GM21717 (cell line): ENCODE measurements around the gene EMC6.
"Not testable (repeated sequence)": the region's sequence is repeated elsewhere in the genome, so short reads cannot be mapped to it uniquely, and the experiment has no call there.

Experiments
- ATAC-seq: cut with Tn5 transposase; IDR thresholded peaks from one replicate; pipeline ENCODE4 v1.9.1; 2021; ENCODE audit warnings: mild to moderate bottlenecking, moderate library complexity; ENCODE audit not compliant: unreplicated experiment

The EMC6 gene

DNA sequence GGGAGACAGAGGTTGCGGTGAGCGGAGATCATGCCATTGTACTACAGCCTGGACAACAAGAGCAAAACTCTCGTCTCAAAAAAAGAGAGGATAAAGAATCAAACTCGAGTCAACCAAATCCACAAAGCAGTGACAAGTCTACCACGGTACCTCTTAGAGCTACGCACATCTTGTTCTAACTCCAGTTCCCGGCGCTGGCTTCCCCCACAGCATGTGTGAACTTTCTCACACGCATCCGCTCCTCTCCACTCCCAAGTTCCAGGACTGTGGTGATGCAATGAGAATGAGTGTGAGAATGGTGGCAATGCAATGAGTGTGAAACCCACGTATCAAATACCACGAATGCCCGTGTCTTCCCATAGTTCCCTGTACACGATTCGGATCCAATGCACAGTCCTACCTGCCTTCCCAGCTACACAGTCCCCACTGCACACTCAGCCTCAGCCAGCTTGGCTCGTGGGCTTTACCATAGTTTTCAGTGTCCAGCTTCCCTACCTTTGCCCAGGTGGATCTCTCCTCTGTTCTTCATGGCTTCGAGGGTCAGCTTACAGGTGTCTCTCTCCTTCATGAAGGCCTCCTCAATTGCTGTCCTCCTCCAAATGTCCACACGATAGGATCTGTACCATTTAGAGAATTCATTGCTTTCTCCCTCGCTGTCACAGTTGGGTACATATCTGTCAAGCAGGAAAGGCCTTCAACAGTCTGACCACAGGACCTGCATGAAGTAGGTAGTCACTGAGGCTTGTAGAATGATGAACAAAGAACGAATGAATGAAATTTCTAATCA, 36.5 kb downstream of the EMC6 start:
- no peak for ATAC-seq

DNA sequence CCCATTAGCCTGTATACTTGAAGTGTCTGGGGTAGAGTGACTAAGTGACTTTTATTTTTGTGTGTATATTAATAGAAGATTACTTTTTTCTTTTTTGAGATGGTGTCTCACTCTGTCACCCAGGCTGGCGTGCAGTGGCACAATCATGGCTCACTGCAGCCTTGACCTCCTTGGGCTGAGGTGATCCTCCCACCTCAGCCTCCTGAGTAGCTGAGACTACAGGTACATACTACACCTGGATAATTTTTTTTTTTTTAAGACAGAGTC, 37.0 kb downstream of the EMC6 start:
- not testable (repeated sequence) for ATAC-seq

DNA sequence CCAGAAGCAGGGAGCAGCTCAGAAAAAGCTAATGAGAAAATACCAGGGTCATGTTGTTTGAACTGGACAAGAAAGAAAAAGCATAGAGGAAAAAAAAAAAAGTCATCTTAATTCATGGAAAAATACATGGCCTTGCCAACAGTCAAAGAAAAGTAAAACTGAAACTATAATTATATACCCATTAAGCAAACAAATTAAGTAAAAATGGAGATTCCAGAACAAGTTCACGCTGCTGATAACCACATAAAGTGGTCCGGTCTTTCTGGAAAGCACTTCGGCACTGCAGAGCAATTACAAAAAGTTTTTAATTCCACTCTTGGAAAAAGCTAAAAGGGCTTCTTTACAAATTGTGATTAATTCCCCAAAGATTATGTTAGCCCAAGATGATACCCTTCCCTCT, 39.8 kb downstream of the EMC6 start:
- no peak for ATAC-seq

GRCh38 chr17:3710951-3711383, 42.4 kb downstream of the EMC6 start:
- ATAC-seq, result peak; percentile 91

- ATAC-seq, result no peak
Observed at GRCh38 chr17:3712811-3713463, 44.3 kb downstream of the EMC6 start.

DNA sequence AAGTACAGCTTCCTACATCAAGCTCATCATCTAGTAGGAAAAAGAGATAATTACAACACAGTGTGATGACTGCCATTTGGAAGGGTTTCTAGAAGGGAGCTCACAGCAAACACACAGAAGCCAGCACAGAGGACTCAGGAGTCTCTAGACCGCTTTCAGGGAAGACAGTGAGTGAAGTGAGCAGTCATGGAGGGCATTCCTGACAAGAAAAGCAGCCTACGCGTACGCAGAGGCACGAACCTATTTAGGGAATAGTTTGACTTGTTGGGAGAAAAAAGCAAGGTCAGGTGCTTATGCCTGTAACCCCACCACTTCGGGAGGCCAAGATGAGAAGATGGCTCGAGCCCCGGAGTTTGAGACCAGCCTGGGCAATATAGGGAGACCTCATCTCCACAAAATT, 46.7 kb downstream of the EMC6 start:
- no peak for ATAC-seq

- ATAC-seq, result no peak
Observed at GRCh38 chr17:3718201-3718600, 49.6 kb downstream of the EMC6 start.

DNA sequence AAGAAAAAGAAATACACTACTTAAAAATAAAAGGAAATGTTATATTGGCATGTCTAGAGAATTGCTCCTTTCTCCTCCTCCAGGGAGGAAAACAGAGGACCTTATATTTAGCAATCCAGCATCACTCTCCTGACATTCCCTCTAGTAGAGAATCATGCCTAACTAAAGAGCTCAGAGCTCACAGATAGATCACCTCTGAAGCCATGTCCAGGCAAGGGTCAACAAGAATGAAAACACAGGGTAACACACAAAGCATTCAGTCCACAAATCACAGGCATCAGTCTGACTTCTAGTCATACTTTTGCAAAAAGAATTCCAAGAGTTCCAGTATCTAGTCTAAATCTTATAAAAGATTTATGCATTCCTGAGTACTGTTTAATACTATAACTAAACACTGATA, 50.7 kb downstream of the EMC6 start:
- no peak for ATAC-seq
